ENCODE data around the gene CNTROB. TPM values are rescaled to one million over a fixed set of nuclear protein-coding genes. Genes with fewer than 3 reads are reported as not detected.

The CNTROB gene
- total and polyA plus RNA-seq, 10 of the 15 experiments (the other 5 are each of a cell fraction or from before 2014, with no cell fraction given) = 2.0 to 36.2 (median 28.2) TPM

DNA sequence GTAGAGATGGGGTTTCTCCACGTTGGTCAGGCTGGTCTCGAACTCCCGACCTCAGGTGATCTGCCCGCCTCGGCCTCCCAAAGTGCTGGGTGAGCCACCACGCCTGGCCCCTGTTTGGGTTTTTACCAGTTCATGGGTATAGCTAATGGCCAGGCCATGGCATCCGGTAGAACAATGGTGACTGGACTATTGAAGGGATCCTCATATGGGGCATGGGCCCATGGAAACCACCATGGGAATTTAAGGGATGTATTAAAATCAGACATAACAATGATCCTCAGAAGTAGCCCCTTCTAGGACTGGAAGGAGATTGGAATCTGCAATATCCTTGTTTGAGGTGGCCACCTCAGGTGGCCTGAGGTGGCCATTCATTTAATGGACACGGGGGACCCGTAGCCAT, 52.9 kb downstream of the CNTROB start (continued):
- TF ChIP-seq, protein P1, sequence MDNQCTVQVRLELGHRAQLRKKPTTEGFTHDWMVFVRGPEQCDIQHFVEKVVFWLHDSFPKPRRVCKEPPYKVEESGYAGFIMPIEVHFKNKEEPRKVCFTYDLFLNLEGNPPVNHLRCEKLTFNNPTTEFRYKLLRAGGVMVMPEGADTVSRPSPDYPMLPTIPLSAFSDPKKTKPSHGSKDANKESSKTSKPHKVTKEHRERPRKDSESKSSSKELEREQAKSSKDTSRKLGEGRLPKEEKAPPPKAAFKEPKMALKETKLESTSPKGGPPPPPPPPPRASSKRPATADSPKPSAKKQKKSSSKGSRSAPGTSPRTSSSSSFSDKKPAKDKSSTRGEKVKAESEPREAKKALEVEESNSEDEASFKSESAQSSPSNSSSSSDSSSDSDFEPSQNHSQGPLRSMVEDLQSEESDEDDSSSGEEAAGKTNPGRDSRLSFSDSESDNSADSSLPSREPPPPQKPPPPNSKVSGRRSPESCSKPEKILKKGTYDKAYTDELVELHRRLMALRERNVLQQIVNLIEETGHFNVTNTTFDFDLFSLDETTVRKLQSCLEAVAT (IDR thresholded peaks at IDR 0.05) = no peak

DNA sequence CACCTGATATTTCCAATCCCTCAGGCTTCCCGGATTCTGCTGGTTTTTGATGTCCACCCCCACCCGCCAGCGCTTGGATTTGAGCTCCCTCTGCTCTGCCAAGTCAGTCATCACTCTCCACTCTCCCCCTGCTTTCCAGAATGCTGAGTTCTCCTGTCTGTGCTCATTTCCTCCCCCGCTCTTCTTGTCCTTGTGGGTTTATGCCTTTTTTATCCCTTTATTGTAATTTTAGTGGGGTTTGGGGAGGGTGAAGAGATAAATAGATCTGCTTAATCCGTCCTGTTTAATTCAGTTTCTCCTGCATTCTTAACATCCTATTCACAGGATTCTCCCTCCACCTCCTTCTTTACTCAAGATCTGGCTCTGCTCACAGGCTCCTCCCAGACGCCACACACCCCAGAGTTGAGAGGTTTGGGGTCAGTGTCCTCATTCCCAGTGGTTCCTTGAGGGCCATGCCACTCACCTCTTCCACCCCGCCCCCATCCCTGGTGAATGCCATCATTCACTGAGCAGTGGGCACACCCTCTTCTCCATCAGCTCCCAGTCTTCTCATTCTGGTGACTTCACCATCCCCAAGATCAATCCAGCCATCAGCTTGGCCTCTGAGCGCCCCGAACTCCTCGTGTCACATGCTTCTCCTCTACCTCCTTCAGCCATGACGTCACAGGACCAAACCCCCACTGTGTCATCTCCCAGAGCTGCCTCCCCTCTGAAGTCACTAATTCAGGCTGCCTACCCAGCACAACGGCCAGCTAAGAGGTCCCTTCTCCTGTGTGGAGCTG, 55.3 kb downstream of the CNTROB start:
- no peak overlapping the region for H2AFZ ChIP-seq (ENCODE audit: control insufficient read depth, low read depth, low read length)
- H3K4me1 ChIP-seq (ENCODE audit: control insufficient read depth, insufficient read depth, low read length) = peaks cover 5% of the 10 kb centered on the region
- ChIA-PET RAD21 (ENCODE audit: unreplicated experiment) (interaction anchor here (1.6 to 5.3 kb wide), 2 partner anchors 55 to 125 kb away, joined by 6 to 65 read pairs; partner anchors contain the start of genes CNTROB and TRAPPC1), POLR2A (no interaction called here), CTCF (interaction anchor here (0.8 to 16.8 kb wide), 14 partner anchors 10 to 244 kb away, joined by 3 to 308 read pairs (median 6); partner anchors contain the start of genes CNTROB, KCNAB3, NAA38 and TRAPPC1), SMC1A (ENCODE audit: uncharacterized antibody, unreplicated experiment) (interaction anchor here (1.1 to 4.0 kb wide), 5 partner anchors 55 to 244 kb away, joined by 3 to 41 read pairs (median 13); partner anchors contain the start of genes CNTROB and TRAPPC1)
- ATAC-seq = no peak
- H4K20me1 ChIP-seq (ENCODE audit: control insufficient read depth, insufficient read depth) = no peaks in the 10 kb centered on the region
- H3K36me3 ChIP-seq (ENCODE audit: control insufficient read depth in 2 of 2, insufficient read depth in 2 of 2, low read length in 1 of 2) = no peaks in the 10 kb centered on the region
- in situ Hi-C loops (cut with MboI) (loop anchor here (5.0 kb wide), 3 partner anchors 75 to 165 kb away; no protein-coding TSS in a partner anchor), intact Hi-C loops (cut with micrococcal nuclease; ENCODE audit: unreplicated experiment) (loop anchor here (5.0 kb wide), 1 partner anchor 55 kb away; the partner anchor contains the start of genes CNTROB and TRAPPC1)
- no peak for FAIRE-seq
- H3K4me3 ChIP-seq = no peak overlapping the region
- no peak overlapping the region for H3K9ac ChIP-seq (ENCODE audit: control insufficient read depth, insufficient read depth, low read length)
- H3K4me2 ChIP-seq (ENCODE audit: control insufficient read depth, insufficient read depth) = no peak overlapping the region
- H3K9me3 ChIP-seq (replicated peaks; ENCODE audit: control insufficient read depth, insufficient read depth, low read length) = no peaks in the 10 kb centered on the region
- no peaks in the 10 kb centered on the region for H3K79me2 ChIP-seq (ENCODE audit: control insufficient read depth, insufficient read depth, low read length)
- BruUV-seq (replicated peaks) = no TSS peak
- peaks cover 0 to 5% of the 10 kb centered on the region in 2 experiments; a peak in 1 of 4 replicates for H3K27me3 ChIP-seq (replicated peaks in 1 of 2; ENCODE audit: control insufficient read depth in 2 of 2, insufficient read depth in 2 of 2, low read length in 1 of 2)
- no peak for DNase-seq (ENCODE audit: low read depth, low spot score)
- WGBS (ENCODE audit: insufficient coverage, insufficient replicate concordance, low lambda C conversion rate, missing lambda C conversion rate) = 46% methylated on average over 12 of the region's 12 CpGs
- no peak overlapping the region for H3K27ac ChIP-seq (ENCODE audit: control insufficient read depth, insufficient read depth)
- no peak for TF ChIP-seq EGR1 (IDR thresholded peaks at IDR 0.05; ENCODE audit: borderline replicate concordance in 1 of 2, low read depth in 2 of 2, low read length in 2 of 2)
- TF ChIP-seq, protein P2, sequence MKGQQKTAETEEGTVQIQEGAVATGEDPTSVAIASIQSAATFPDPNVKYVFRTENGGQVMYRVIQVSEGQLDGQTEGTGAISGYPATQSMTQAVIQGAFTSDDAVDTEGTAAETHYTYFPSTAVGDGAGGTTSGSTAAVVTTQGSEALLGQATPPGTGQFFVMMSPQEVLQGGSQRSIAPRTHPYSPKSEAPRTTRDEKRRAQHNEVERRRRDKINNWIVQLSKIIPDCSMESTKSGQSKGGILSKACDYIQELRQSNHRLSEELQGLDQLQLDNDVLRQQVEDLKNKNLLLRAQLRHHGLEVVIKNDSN (IDR thresholded peaks at IDR 0.05; ENCODE audit: borderline replicate concordance, extremely low read length, insufficient read depth, low read depth, low read length) = no peak
- no peak for TF ChIP-seq ZBED1 (IDR thresholded peaks at IDR 0.05; ENCODE audit: borderline replicate concordance)
- TF ChIP-seq EP300 (IDR thresholded peaks at IDR 0.05; ENCODE audit: borderline replicate concordance in 1 of 2, control insufficient read depth in 1 of 2, low read depth in 2 of 2, low read length in 2 of 2) = no peak
- no peak for TF ChIP-seq CBFB (IDR thresholded peaks at IDR 0.05; ENCODE audit: low read depth)
- TF ChIP-seq SMARCA5 (IDR thresholded peaks at IDR 0.05) = no peak
- no peak for TF ChIP-seq RFX5 (IDR thresholded peaks at IDR 0.05; ENCODE audit: low read depth, low read length)
- TF ChIP-seq, protein P3, sequence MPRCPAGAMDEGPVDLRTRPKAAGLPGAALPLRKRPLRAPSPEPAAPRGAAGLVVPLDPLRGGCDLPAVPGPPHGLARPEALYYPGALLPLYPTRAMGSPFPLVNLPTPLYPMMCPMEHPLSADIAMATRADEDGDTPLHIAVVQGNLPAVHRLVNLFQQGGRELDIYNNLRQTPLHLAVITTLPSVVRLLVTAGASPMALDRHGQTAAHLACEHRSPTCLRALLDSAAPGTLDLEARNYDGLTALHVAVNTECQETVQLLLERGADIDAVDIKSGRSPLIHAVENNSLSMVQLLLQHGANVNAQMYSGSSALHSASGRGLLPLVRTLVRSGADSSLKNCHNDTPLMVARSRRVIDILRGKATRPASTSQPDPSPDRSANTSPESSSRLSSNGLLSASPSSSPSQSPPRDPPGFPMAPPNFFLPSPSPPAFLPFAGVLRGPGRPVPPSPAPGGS (IDR thresholded peaks at IDR 0.05; ENCODE audit: borderline replicate concordance, insufficient read depth, low read depth, low read length, poor library complexity, severe bottlenecking) = no peak
- TF ChIP-seq POU2F2 (IDR thresholded peaks at IDR 0.05; ENCODE audit: borderline replicate concordance, low read depth, low read length) = no peak
- TF ChIP-seq, protein P4, sequence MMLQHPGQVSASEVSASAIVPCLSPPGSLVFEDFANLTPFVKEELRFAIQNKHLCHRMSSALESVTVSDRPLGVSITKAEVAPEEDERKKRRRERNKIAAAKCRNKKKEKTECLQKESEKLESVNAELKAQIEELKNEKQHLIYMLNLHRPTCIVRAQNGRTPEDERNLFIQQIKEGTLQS (IDR thresholded peaks at IDR 0.05; ENCODE audit: borderline replicate concordance, extremely low read depth, low read depth, low read length) = no peak
- TF ChIP-seq MTA2 (IDR thresholded peaks at IDR 0.05; ENCODE audit: low read depth) = no peak
- TF ChIP-seq POLR2AphosphoS5 (IDR thresholded peaks at IDR 0.05; ENCODE audit: low read length) = no peak
- no peak for TF ChIP-seq POLR2A (IDR thresholded peaks at IDR 0.05; ENCODE audit: low read depth, low read length)
- no peak for TF ChIP-seq MEF2A (IDR thresholded peaks at IDR 0.05; ENCODE audit: insufficient read depth, low read depth, low read length)
- no peak for TF ChIP-seq SIX5 (IDR thresholded peaks at IDR 0.05; ENCODE audit: low read depth, low read length, severe bottlenecking)
- no peak for TF ChIP-seq NBN (IDR thresholded peaks at IDR 0.05)
